HepG2 (cell line): ENCODE data around the gene EPN3. TPM values are rescaled to one million over a fixed set of nuclear protein-coding genes. Genes with fewer than 3 reads are reported as not detected.
A peak's percentile ranks its signal among the peaks of the same experiment; 100 is the strongest.

ENCODE experiments used
- BCL6 ChIP-seq: IDR thresholded peaks from 2 replicates; pipeline ENCODE4 v1.6.1; 2016; ENCODE audit warnings: missing genetic modification reagents, missing compliant biosample characterization
- BRF2 ChIP-seq: sonication (generic); formaldehyde crosslinking; IDR thresholded peaks from 2 replicates; pipeline ENCODE4 v1.8.1; 2022; ENCODE audit warnings: mild to moderate bottlenecking, missing genetic modification reagents
- HDAC1 ChIP-seq: sonication (generic); formaldehyde crosslinking; IDR thresholded peaks from 2 replicates; pipeline ENCODE4 v1.5.1; 2020; ENCODE audit warnings: mild to moderate bottlenecking, missing genetic modification reagents
- HMGXB3 ChIP-seq: sonication (generic); formaldehyde crosslinking; IDR thresholded peaks from 2 replicates; pipeline ENCODE4 v1.4.0; 2020; ENCODE audit warnings: missing genetic modification reagents, borderline replicate concordance
- MXD3 ChIP-seq: IDR thresholded peaks from 2 replicates; pipeline ENCODE4 v1.6.1; 2016; ENCODE audit warnings: mild to moderate bottlenecking, missing biosample characterization, missing genetic modification reagents
- NFE2L2 ChIP-seq: fragments of 150-350 bp; IDR thresholded peaks from 2 replicates; pipeline ENCODE4 v1.6.1; 2014; ENCODE audit warnings: low read length
- NPAS2 ChIP-seq: sonication (generic); formaldehyde crosslinking; IDR thresholded peaks from 2 replicates; pipeline ENCODE4 v1.8.0; 2022; ENCODE audit warnings: mild to moderate bottlenecking, missing genetic modification reagents, borderline replicate concordance
- RORA ChIP-seq: sonication (generic); formaldehyde crosslinking; IDR thresholded peaks from 2 replicates; pipeline ENCODE4 v1.5.0; 2020; ENCODE audit warnings: mild to moderate bottlenecking, missing genetic modification reagents, moderate library complexity
- ZBTB43 ChIP-seq: sonication (generic); formaldehyde crosslinking; conservative IDR thresholded peaks from 2 replicates; pipeline ENCODE4 v1.4.0; 2020; ENCODE audit warnings: missing genetic modification reagents
- ZFP36L1 ChIP-seq: sonication (generic); formaldehyde crosslinking; IDR thresholded peaks from 2 replicates; pipeline ENCODE4 v1.8.0; 2022; ENCODE audit warnings: mild to moderate bottlenecking, missing genetic modification reagents, moderate library complexity
- ZHX1 ChIP-seq: sonication (generic); formaldehyde crosslinking; IDR thresholded peaks from 2 replicates; pipeline ENCODE4 v1.8.1; 2022; ENCODE audit warnings: low read depth, mild to moderate bottlenecking, missing genetic modification reagents
- ZNF276 ChIP-seq: sonication (generic); formaldehyde crosslinking; IDR thresholded peaks from 2 replicates; pipeline ENCODE4 v1.4.0; 2020; ENCODE audit warnings: mild to moderate bottlenecking, low read depth, missing genetic modification reagents
- ZNF331 ChIP-seq: sonication (generic); formaldehyde crosslinking; IDR thresholded peaks from 2 replicates; pipeline ENCODE4 v1.4.0; 2020; ENCODE audit warnings: missing genetic modification reagents
- ZNF430 ChIP-seq: sonication (generic); formaldehyde crosslinking; IDR thresholded peaks from 2 replicates; pipeline ENCODE4 v1.9.0; 2021; ENCODE audit warnings: mild to moderate bottlenecking, missing genetic modification reagents
- ZNF720 ChIP-seq: sonication (generic); formaldehyde crosslinking; IDR thresholded peaks from 2 replicates; pipeline ENCODE4 v1.4.0; 2020; ENCODE audit warnings: missing genetic modification reagents
- polyA plus RNA-seq, 8 experiments: library from polyadenylated mRNA; depleted of rRNA in 3 of 8; stranded (reverse) in 7 of 8; unstranded in 1 of 8; fragments of >200 nt; fragmentation: Illumina TruSeq in 4 of 8; extraction: Trizol in 4 of 8; gene quantifications; 2 replicates each; pipeline versions ENCODE4 v1.2.1 to v1.2.3, GENCODE V29; 2011 to 2016; ENCODE audit warnings: low read depth in 4 of 8, missing spikeins in 1 of 8, mixed read lengths in 1 of 8; ENCODE audit not compliant: insufficient read depth in 1 of 8
- total RNA-seq, 5 experiments: library from RNA; depleted of rRNA; stranded (reverse); fragments of >200 nt; fragmentation: Illumina TruSeq; extraction: Trizol; gene quantifications; 2 replicates each; pipeline ENCODE4 v1.2.3, GENCODE V29; 2016; ENCODE audit warnings: low read depth in 1 of 5

EPN3 gene
- total and polyA plus RNA-seq, 2 of the 13 experiments (the other 11 are each of a cell fraction or from before 2014, with no cell fraction given): 0.11 to 0.95 TPM

GRCh38 chr17:50541716-50542688 lies 9.5 kb downstream of the EPN3 start (continued):
- TF ChIP-seq BRF2 (CRISPR knock-in tag): peak; percentile 59; the same call in 1 of the 2 replicates
- no peak for TF ChIP-seq RORA (CRISPR knock-in tag)
- no peak for TF ChIP-seq ZNF720 (CRISPR knock-in tag)
- TF ChIP-seq ZNF331: peak; percentile 91; the same call in 1 of the 2 replicates
- no peak for TF ChIP-seq NFE2L2
- peak; percentile 75 for TF ChIP-seq ZHX1 (CRISPR knock-in tag)
- TF ChIP-seq ZFP36L1 (CRISPR knock-in tag): 0 out of 2 replicates have a peak, but pooled peaks have one; percentile 42
- TF ChIP-seq HMGXB3 (CRISPR knock-in tag): no peak; the same call in 1 of the 2 replicates
- peak; percentile 49; the same call in 1 of the 2 replicates for TF ChIP-seq BCL6 (CRISPR knock-in tag)
- TF ChIP-seq HDAC1 (CRISPR knock-in tag): peak; percentile 37; the same call in 1 of the 2 replicates
- peak; percentile 82 for TF ChIP-seq ZNF430 (CRISPR knock-in tag)
- TF ChIP-seq ZNF276 (CRISPR knock-in tag): peak; percentile 73; the same call in 1 of the 2 replicates
- peak; percentile 45; the same call in 1 of the 2 replicates for TF ChIP-seq MXD3 (CRISPR knock-in tag)
- TF ChIP-seq ZBTB43 (CRISPR knock-in tag): peak; percentile 73; the same call in 1 of the 2 replicates
- TF ChIP-seq NPAS2 (CRISPR knock-in tag): no peak
